ENCODE measurements around the gene AFDN.

DNA sequence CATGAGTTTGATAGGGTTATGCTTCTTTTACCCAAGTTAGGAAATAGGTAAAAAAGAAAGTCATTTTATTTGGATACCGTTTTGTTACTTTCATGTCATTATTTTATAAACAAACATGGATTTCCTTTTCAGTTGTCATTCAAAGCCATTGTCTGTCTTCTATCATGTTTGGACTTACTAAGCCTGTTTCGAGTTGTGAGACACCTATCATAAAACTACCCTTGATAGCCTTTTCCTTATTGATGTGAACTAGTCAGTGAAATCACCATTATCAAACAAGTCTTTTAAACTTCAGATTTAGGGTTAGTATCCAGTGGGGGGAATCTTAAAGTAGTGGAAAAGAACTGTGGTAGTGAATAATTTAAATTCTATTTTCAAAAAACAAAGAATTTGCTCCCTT, 85.8 kb downstream of the AFDN start:
- TF ChIP-seq, protein P1, sequence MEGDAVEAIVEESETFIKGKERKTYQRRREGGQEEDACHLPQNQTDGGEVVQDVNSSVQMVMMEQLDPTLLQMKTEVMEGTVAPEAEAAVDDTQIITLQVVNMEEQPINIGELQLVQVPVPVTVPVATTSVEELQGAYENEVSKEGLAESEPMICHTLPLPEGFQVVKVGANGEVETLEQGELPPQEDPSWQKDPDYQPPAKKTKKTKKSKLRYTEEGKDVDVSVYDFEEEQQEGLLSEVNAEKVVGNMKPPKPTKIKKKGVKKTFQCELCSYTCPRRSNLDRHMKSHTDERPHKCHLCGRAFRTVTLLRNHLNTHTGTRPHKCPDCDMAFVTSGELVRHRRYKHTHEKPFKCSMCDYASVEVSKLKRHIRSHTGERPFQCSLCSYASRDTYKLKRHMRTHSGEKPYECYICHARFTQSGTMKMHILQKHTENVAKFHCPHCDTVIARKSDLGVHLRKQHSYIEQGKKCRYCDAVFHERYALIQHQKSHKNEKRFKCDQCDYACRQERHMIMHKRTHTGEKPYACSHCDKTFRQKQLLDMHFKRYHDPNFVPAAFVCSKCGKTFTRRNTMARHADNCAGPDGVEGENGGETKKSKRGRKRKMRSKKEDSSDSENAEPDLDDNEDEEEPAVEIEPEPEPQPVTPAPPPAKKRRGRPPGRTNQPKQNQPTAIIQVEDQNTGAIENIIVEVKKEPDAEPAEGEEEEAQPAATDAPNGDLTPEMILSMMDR (IDR thresholded peaks at IDR 0.05) = no peak
- no peak for TF ChIP-seq POLR2A (IDR thresholded peaks at IDR 0.05)

Data from thyroid gland (tissue), 4 donors.